ENCODE measurements around the gene RNF39.

DNA sequence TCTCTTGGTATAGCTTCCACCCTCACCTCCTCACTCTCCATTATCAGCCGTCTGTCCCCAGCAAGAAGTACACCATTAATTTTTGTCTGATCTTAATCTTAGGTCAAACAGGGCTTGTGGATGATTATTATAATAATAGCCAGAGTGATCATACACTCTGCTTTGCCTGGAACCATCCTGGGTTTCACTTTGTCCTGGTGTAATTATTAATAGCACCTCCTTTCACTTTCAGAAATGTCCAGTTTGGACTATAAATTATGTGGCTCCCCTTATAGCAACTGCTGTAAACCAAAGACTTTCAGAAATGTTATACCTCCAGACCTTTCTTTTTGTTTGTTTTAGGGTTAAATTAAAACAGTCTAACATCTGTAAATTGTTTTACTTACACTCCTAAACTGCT lies 38.3 kb upstream of the RNF39 start:
- TF ChIP-seq, protein P1, sequence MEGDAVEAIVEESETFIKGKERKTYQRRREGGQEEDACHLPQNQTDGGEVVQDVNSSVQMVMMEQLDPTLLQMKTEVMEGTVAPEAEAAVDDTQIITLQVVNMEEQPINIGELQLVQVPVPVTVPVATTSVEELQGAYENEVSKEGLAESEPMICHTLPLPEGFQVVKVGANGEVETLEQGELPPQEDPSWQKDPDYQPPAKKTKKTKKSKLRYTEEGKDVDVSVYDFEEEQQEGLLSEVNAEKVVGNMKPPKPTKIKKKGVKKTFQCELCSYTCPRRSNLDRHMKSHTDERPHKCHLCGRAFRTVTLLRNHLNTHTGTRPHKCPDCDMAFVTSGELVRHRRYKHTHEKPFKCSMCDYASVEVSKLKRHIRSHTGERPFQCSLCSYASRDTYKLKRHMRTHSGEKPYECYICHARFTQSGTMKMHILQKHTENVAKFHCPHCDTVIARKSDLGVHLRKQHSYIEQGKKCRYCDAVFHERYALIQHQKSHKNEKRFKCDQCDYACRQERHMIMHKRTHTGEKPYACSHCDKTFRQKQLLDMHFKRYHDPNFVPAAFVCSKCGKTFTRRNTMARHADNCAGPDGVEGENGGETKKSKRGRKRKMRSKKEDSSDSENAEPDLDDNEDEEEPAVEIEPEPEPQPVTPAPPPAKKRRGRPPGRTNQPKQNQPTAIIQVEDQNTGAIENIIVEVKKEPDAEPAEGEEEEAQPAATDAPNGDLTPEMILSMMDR (IDR thresholded peaks at IDR 0.05) = no peak
- TF ChIP-seq POLR2A (IDR thresholded peaks at IDR 0.05) = no peak

Data from thyroid gland (tissue), 4 donors.